Prostate gland (tissue), 2 donors: ENCODE data around the gene GMEB1. TPM values are rescaled to one million over a fixed set of nuclear protein-coding genes. Genes with fewer than 3 reads are reported as not detected.
"Not testable (repeated sequence)": the region's sequence is repeated elsewhere in the genome, so short reads cannot be mapped to it uniquely, and the experiment has no call there.

Source experiments
- DNase-seq: peaks from one replicate; pipeline ENCODE4 v3.0.0-alpha.2; 2019; ENCODE audit warnings: low spot score
- H3K27ac ChIP-seq, 2 donors: fragments of 200-600 bp; sonication (generic); 2 replicates each; pipeline ENCODE4 v1.5.1; 2017 to 2019
- H3K27me3 ChIP-seq: fragments of 200-600 bp; sonication (generic); replicated peaks from 2 replicates; pipeline ENCODE4 v1.5.1; 2019; ENCODE audit not compliant: insufficient read depth
- H3K36me3 ChIP-seq, 2 donors: fragments of 200-600 bp; sonication (generic); 1 replicate in 1 of 2; 2 replicates in 1 of 2; pipeline versions ENCODE4 v1.5.1 to v1.8.1; 2017 to 2019
- H3K4me1 ChIP-seq: fragments of 200-600 bp; sonication (generic); replicated peaks from 2 replicates; pipeline ENCODE4 v1.5.1; 2019
- H3K4me3 ChIP-seq, 2 donors: fragments of 200-600 bp; sonication (generic); 2 replicates each; pipeline ENCODE4 v1.5.1; 2017 to 2019
- H3K9me3 ChIP-seq: fragments of 200-600 bp; sonication (generic); 2 replicates; pipeline ENCODE4 v1.5.1; 2017
- POLR2A ChIP-seq: fragments of 450-650 bp; IDR thresholded peaks from one replicate; pipeline ENCODE4 v1.6.1; 2016; ENCODE audit warnings: antibody characterized with exemption, mild to moderate bottlenecking
- POLR2AphosphoS5 ChIP-seq: sonication (generic); formaldehyde crosslinking; IDR thresholded peaks from one replicate; pipeline ENCODE4 v1.6.1; 2017; ENCODE audit warnings: antibody characterized with exemption
- WGBS: methylation state at CpG from one replicate; pipeline ENCODE4 v1.1.5; 2018; 5-methylcytosine and 5-hydroxymethylcytosine counted together
- intact Hi-C: fragments of 100-400 bp; cut with DNase I; formaldehyde crosslinking; loops from one replicate; pipeline ENCODE4 v1.14.2; 2022
- total RNA-seq, 2 donors: library from RNA; depleted of rRNA; stranded (reverse); fragments of >200 nt; gene quantifications; one replicate each; pipeline ENCODE4 v1.1.0, GENCODE V29; 2016
- TF ChIP-seq, protein P1 (sequence below), 4 experiments: fragments of 200-600 bp in 2 of 4; fragments of 450-650 bp in 2 of 4; sonication (generic) in 2 of 4; IDR thresholded peaks; 1 replicate in 3 of 4; 2 replicates in 1 of 4; pipeline ENCODE4 v1.5.1; 2016 to 2019; ENCODE audit warnings: antibody characterized with exemption in 4 of 4, mild to moderate bottlenecking in 2 of 4, moderate library complexity in 2 of 4

The GMEB1 gene
- total RNA-seq, 2 donors from 2014 or later, result 7.9 to 13.2 TPM

DNA sequence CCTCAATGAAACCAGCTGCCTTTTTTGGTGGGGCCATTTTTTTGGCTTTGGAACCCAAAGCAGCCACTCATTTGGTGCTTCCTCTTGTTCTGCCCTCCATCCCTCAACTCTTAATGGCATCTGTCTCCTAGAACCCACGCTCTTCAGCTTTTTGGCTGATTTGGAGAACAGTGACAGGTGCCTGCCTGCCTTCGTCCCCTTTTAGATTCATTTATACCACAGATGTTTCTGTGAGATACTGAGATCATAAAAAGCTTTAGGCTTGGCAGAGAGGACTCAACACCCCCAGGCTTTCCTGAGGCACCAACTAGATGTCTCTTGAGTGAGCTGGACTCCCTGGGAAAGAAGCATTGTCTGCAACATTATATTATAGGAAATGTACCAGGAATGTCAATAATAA is 47.8 kb downstream of the GMEB1 start:
- 85% methylated on average over 2 of the region's 2 CpGs for WGBS
- intact Hi-C loops, result no loop called here
- Histone ChIP-seq H3K9me3 (no peaks in the 10 kb centered on the region), H3K4me3 (no peak overlapping the region), H3K36me3 (peaks cover 0 to 5% of the 10 kb centered on the region in 2 donors), H3K27me3 (no peaks in the 10 kb centered on the region), H3K4me1 (no peaks in the 10 kb centered on the region), H3K27ac (no peak overlapping the region)
- DNase-seq, result no peak
- TF ChIP-seq, protein P1, sequence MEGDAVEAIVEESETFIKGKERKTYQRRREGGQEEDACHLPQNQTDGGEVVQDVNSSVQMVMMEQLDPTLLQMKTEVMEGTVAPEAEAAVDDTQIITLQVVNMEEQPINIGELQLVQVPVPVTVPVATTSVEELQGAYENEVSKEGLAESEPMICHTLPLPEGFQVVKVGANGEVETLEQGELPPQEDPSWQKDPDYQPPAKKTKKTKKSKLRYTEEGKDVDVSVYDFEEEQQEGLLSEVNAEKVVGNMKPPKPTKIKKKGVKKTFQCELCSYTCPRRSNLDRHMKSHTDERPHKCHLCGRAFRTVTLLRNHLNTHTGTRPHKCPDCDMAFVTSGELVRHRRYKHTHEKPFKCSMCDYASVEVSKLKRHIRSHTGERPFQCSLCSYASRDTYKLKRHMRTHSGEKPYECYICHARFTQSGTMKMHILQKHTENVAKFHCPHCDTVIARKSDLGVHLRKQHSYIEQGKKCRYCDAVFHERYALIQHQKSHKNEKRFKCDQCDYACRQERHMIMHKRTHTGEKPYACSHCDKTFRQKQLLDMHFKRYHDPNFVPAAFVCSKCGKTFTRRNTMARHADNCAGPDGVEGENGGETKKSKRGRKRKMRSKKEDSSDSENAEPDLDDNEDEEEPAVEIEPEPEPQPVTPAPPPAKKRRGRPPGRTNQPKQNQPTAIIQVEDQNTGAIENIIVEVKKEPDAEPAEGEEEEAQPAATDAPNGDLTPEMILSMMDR (IDR thresholded peaks at IDR 0.05), result no peak
- TF ChIP-seq POLR2A (no peak), POLR2AphosphoS5 (no peak)

DNA sequence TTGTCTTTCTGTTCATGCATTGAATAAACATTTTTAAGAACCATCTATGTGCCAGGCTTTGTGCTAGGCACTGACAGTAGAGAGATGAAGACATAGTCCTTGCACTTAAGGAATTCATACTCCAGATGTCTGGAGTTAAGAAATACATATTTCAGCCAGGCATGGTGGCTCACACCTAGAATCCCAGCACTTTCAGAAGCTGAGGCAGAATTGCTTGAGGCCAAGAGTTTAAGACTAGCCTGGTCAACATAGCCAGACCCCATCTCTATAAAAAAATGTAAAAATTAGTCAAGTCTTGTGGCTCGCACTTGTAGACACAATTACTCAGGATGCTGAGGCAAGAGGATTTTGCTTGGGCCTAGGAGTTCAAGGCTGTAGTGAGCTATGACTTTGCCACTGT is 49.6 kb downstream of the GMEB1 start:
- DNase-seq, result no peak
- TF ChIP-seq, protein P1 (IDR thresholded peaks at IDR 0.05), result no peak
- TF ChIP-seq POLR2A (no peak), POLR2AphosphoS5 (no peak)
- WGBS, result 95% methylated on average over 1 of the region's 1 CpG
- H3K27ac ChIP-seq, result no peak overlapping the region
- intact Hi-C loops, result no loop called here
- H3K27me3 ChIP-seq, result no peaks in the 10 kb centered on the region
- peaks cover 0 to 5% of the 10 kb centered on the region in 2 donors for H3K36me3 ChIP-seq
- no peaks in the 10 kb centered on the region for H3K4me1 ChIP-seq
- H3K9me3 ChIP-seq, result no peaks in the 10 kb centered on the region
- no peak overlapping the region for H3K4me3 ChIP-seq

DNA sequence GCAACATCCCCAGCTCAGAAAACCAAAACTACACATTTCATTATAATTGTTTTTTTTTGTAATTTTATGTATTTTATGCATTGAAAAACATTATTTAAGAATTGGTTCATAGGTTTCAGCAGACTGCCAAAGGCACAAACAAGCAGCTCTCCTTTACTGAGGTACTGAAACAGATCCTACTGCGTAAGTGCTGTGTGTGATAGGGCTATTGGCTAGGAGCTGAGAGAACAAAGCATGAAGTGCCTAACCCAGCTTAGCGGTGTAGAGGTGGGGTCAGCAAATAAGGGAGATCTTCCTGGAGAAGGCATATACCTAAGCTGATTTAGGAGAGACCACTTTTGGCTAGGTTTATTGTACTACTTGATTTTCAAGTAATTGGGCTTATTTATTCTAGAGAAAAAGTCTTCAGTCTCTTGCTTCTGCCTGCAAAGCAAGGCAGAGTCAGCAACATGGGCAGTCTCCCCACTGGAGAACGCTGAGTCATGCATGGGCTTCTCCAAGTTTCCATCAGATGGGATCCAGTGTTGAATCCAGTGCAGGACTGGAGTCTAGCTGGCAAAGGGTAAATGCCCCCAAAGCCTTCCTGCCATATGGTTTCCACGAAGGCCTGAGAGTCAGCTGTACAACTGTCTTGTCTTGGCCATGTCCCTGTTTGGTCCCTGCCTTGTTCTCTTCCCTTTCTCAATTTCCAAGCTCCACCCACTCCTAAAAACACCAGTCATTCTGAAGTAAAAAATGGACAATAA is 50.2 kb downstream of the GMEB1 start:
- Histone ChIP-seq H3K9me3 (no peaks in the 10 kb centered on the region), H3K27ac (no peak overlapping the region), H3K27me3 (no peaks in the 10 kb centered on the region), H3K36me3 (peaks cover 0 to 5% of the 10 kb centered on the region in 2 donors), H3K4me3 (no peak overlapping the region), H3K4me1 (no peaks in the 10 kb centered on the region)
- DNase-seq, result no peak
- intact Hi-C loops, result no loop called here
- WGBS, result 77% methylated on average over 4 of the region's 4 CpGs
- TF ChIP-seq, protein P1 (IDR thresholded peaks at IDR 0.05), result no peak
- TF ChIP-seq POLR2A (no peak), POLR2AphosphoS5 (no peak)

DNA sequence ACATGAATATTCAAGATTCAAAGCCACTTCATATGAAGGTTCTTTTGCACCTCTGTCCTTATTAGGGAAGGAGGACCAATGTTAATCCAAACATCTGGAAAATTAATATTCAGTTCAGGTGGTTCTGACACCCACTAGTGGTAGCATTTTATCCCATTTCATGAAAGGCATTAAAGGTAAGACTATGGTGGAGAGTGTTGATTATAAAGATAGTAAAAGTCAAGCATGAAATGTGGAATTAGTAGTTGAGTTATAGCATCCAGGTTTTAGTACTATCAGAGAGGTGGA is 50.7 kb downstream of the GMEB1 start:
- intact Hi-C loops, result no loop called here
- Histone ChIP-seq H3K9me3 (no peaks in the 10 kb centered on the region), H3K36me3 (peaks cover 0 to 3% of the 10 kb centered on the region in 2 donors), H3K4me1 (no peaks in the 10 kb centered on the region), H3K27me3 (no peaks in the 10 kb centered on the region), H3K4me3 (no peak overlapping the region), H3K27ac (no peak overlapping the region)
- no peak for DNase-seq
- no peak for TF ChIP-seq POLR2AphosphoS5
- no peak for TF ChIP-seq POLR2A
- TF ChIP-seq, protein P1 (IDR thresholded peaks at IDR 0.05), result no peak

DNA sequence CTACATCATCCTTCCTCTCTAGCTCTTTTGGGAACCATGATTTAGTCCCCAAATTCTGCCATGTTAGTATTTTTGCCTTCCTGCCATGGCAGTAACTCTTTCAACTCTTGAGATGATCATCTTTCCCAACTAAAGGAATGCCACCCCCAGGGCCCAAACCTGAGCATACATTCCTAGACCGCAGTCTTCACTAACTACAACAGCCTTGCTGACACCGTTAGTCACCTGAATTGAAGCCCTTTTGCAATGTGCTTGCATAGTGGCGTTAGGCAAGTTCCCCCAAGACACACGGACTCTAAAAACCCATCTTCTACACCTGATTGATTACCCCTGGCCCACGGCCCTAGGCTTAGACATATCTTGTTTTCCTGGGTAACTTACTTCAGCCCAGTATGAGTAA is 51.8 kb downstream of the GMEB1 start:
- no peak for DNase-seq
- 77% methylated on average over 5 of the region's 5 CpGs for WGBS
- TF ChIP-seq, protein P1 (IDR thresholded peaks at IDR 0.05), result no peak
- TF ChIP-seq POLR2A, result no peak
- TF ChIP-seq POLR2AphosphoS5, result no peak
- Histone ChIP-seq H3K27me3 (no peaks in the 10 kb centered on the region), H3K27ac (no peak overlapping the region), H3K9me3 (no peaks in the 10 kb centered on the region), H3K4me1 (no peaks in the 10 kb centered on the region), H3K4me3 (no peak overlapping the region), H3K36me3 (no peaks in the 10 kb centered on the region)
- intact Hi-C loops, result no loop called here

DNA sequence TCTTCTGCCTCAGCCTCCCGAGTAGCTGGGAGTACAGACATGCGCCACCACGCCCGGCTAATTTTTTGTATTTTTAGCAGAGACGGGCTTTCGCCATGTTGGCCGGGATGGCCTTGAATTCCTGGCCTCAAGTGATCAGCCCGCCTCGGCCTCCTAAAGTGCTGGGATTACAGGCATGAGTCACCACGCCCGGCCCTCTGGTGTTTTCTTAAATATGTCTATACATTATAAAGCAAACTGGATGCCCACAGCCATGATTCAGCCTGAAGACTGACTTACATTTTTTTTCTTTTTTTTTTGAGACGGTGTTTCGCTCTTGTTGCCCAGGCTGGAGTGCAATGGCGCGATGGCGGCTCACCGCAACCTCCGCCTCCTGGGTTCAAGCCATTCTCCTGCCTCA is 53.3 kb downstream of the GMEB1 start:
- 96% methylated on average over 18 of the region's 18 CpGs for WGBS
- H3K4me3 ChIP-seq, H3K4me1 ChIP-seq, H3K27ac ChIP-seq, H3K9me3 ChIP-seq, H3K27me3 ChIP-seq, intact Hi-C loops, DNase-seq, H3K36me3 ChIP-seq: not testable (repeated sequence)

DNA sequence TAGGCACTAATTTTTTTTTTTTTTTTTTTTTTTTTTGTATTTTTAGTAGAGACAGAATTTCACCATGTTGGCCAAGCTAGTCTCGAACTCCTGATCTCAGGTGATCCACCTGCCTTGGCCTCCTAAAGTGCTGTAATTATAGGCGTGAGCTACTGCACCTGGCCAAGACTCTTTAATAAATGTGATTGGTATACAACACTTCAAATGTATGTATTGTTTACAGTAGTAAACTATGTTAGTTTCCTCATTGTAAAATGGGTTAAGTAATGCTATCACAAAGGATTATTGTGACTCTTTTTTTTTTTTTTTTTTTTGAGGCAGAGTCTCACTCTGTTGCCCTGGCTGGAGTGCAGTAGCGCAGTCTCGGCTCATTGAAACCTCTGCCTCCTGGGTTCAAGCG is 56.8 kb downstream of the GMEB1 start:
- H3K4me1 ChIP-seq, intact Hi-C loops, H3K4me3 ChIP-seq, DNase-seq, H3K27me3 ChIP-seq, H3K27ac ChIP-seq, H3K9me3 ChIP-seq, H3K36me3 ChIP-seq: not testable (repeated sequence)
- WGBS, result 91% methylated on average over 5 of the region's 5 CpGs
